Testis (tissue), 2 donors: ENCODE results near the gene MGAT3.

Experiments used
- CTCF ChIP-seq, 3 experiments: fragments of 450-650 bp in 2 of 3; fragments of 200-600 bp in 1 of 3; sonication (generic) in 1 of 3; IDR thresholded peaks; one replicate each; pipeline ENCODE4 v1.5.1; 2016 to 2019; ENCODE audit warnings: antibody characterized with exemption in 3 of 3, mild to moderate bottlenecking in 2 of 3, moderate library complexity in 1 of 3
- POLR2A ChIP-seq: fragments of 450-650 bp; IDR thresholded peaks from one replicate; pipeline ENCODE4 v1.6.1; 2017; ENCODE audit warnings: antibody characterized with exemption, mild to moderate bottlenecking, moderate library complexity

GRCh38 chr22:39467390-39467895 lies 10.6 kb downstream of the MGAT3 start:
- no peak for TF ChIP-seq CTCF (IDR thresholded peaks at IDR 0.05)
- no peak for TF ChIP-seq POLR2A
